ENCODE measurements around the gene PLA2G4E.

Gene PLA2G4E

GRCh38 chr15:41932511-41933289, 88.1 kb downstream of the PLA2G4E start:
- no peak for DNase-seq

GRCh38 chr15:41932101-41932500, 88.7 kb downstream of the PLA2G4E start:
- no peak for DNase-seq
